OCI-M2 (cell line): ENCODE measurements around the gene ARHGEF2.
"Not testable (repeated sequence)": the region's sequence is repeated elsewhere in the genome, so short reads cannot be mapped to it uniquely, and the experiment has no call there.

Experiments
- DNase-seq: peaks from one replicate; lab custom pipeline; 2025; ENCODE audit not compliant: unreplicated experiment; lab: John Stamatoyannopoulos, UW

Gene ARHGEF2

DNA sequence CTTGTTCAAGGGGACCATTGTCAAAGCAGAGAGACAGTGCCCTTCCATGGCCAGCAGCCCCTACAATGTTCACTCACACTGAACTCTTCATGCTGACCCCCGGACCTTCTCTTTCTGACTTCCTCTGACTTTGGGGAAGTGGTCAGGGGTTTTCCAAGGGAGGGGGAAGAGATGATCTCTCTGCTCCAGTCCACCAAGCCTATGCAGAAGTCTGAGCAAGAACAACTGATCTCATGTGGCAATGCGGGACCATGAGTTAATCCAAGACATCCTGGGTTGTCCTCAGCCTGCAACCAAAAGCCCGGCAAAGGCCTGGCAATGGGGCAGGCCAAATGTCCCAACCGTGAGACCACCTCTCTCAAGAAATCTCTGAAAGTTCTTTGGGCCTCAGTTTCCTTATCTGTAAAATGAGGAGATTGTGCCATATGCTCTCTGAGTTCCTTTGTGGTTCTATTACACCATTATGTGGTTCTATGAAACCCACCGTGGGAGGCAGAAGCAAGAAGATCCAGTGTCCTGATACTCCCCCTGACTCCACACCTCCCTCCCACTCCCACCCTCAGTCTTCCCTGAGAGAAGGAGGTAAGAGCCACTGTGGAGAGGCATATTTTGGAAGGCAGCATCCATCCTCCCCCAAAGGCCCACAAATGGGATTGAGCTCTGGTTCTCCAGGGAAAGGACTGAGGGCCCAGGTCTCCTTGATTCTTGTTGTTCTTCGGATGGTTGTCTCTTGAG, 11.8 kb upstream of the ARHGEF2 start:
- DNase-seq: no peak

- DNase-seq: no peak
Observed at GRCh38 chr1:155989242-155990004, 11.1 kb upstream of the ARHGEF2 start.

DNA sequence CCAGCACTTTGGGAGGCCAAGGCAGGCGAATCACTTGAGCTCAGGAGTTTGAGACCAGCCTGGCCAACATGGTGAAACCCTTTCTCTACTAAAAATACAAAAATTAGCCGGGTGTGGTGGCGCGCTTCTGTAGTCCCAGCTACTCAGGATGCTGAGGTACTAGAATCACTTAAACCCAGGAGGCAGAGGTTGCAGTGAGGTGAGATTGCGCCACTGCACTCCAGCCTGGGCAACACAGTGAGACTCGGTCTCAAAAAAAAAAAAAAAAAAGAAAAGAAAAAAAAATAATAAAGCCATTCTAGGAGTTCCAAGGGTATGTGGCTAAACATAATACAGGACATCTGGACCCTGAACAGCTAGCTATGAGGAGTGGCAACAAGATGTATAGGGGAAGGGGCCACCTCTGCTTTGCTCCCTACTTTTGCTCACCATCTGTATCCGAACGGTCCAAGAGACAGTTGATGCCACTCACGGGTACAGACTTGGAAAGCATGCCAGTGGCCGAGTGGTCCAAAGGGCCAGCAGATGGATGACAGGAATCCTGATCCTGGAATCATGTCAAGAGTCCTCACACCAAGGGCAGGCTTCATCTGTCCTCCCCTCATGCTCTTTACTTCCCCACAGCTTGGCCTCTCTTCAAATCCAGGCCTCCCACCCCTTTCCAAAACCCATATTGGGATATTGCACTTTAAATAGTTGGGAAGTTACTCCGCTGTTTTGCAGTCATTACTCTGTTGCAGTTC, 6.7 kb upstream of the ARHGEF2 start:
- DNase-seq: not testable (repeated sequence)

DNA sequence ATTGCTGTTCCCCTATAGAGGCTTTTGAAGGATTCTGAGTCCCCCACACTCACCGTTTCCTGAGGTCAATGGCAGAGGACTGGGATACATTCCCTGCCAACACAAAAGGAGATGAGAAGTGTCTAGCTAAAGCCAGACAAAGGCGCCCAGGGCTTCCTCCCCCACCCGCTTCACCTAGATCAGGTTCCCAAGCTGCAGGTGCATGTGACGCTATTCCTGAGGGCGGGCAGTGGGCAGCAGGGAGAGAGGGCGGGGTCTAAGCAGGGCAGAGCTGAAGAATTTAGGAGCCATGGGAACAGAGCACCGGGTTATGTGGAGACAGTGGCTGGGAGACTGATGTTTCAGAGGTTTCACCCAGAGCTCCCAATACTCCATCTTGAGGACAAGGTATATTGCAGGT, 6.0 kb upstream of the ARHGEF2 start:
- no peak for DNase-seq

DNA sequence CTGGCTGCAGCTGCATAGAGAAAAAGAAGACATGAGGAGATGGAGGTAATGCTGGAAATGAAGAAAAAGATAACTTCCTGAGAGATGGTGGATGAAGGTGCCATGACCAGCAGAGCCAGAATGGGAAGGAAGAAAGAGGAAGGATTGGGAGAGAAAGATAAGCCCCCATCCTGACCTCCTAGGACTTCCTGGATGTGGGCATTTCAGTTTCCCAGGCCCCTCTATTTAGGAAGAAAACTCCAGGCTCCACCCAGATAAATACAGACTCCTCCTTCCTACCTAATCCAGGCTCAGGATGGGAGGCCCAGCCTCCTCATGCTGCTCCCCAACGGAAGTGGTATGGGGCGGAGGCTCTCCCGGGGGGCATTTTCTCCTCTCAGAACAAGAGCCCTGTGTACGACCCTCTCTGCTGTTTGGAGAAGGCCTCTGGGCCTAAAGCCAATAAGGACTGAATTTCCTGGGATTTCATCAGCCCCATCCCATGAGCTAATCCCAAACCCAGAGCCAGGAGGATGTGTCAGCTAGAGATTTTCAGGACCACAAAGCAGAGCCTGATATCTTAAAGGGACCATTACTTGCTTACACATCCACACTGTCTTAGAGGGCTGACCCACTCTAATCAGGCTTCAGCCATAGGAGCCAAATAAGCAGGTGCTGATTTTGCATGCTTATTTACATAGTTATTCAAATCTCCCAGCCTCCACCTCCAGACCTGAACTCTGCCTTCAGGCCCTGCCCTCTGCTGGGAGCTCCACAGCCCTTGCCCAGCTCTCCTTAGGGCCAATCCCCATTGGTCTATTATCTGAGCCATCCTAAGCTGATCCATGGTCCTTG, 5.1 kb upstream of the ARHGEF2 start:
- no peak for DNase-seq

DNA sequence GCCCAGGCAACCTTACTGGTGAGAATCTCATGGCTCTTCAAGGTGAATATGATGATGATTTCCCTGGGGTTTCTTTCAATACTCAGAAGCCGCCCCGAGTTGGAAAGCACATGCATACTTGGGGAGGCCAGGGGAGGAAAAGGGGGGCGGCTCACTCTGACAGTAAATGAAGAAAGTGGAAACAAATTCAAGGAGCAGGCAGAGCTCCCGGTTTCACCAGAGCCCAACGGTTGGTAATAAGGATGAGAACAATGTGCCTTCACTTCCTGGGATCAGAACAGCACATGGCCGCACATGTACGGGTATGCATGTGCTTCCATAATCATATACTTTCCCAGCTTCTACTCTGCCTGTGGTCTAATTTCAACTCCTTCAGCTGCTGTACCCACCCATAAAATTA, 3.8 kb upstream of the ARHGEF2 start:
- no peak for DNase-seq

- DNase-seq: no peak
Observed at GRCh38 chr1:155981266-155982088, 3.1 kb upstream of the ARHGEF2 start.

DNA sequence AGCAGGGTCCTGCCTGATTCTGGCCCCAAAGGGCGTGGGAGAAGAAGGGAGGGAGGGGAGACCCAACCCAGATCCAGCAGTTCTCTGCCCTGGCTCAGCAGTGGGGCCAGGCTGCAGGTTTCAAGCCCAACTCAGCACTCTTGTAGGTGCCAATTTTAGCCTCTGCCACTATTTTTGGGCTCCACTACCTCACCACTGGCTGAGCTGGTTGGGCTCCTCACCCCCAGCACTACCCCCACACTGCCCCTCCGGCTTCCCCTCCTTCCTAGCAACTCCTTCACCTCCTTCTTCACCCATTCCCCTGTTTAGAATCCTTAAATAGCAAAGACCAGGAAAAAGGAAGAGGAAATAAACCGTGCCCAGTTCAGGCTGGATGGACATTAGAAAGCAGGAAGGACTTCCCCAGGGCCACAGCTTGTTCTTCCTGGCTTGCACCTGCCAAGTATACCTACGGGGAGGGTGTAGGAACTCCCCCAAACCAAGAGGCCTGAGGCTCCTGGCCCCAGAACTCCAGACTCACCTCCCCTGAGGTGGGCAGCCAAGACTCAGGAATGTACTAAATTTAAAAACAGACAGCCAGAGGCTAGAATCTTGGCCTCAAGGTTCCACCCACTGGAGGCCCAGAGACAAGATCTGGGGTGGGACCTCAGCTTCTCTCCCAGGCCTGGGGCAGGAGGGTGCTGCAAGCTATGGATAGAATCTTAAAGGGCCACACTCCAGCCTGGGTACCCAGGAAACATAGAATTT, 1.4 kb upstream of the ARHGEF2 start:
- no peak for DNase-seq

DNA sequence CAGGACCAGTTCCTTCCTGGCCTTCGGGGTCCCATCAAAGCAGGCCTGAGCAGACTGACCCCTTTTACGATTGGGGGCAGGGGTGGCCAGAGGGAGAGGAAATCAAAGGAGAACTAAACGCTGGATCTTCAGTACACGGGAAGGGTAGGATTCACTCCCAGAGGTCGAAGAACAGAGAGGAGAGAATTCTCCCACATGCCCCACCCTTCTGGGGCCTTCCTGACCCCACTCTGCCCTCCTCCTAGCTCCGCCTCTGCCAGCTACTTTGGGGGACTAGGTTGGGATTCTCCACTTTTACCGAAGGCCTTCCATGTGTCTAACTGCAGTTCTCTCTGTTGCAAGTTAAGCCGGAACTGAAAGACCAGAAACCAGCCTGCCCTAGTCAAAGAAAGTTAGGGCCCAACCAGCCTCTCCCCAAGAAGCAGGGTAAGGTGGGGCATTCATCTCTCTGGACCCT, 654 bp upstream of the ARHGEF2 start:
- DNase-seq: no peak

GRCh38 chr1:155977690-155978324, 540 bp downstream of the ARHGEF2 start:
- no peak for DNase-seq

DNA sequence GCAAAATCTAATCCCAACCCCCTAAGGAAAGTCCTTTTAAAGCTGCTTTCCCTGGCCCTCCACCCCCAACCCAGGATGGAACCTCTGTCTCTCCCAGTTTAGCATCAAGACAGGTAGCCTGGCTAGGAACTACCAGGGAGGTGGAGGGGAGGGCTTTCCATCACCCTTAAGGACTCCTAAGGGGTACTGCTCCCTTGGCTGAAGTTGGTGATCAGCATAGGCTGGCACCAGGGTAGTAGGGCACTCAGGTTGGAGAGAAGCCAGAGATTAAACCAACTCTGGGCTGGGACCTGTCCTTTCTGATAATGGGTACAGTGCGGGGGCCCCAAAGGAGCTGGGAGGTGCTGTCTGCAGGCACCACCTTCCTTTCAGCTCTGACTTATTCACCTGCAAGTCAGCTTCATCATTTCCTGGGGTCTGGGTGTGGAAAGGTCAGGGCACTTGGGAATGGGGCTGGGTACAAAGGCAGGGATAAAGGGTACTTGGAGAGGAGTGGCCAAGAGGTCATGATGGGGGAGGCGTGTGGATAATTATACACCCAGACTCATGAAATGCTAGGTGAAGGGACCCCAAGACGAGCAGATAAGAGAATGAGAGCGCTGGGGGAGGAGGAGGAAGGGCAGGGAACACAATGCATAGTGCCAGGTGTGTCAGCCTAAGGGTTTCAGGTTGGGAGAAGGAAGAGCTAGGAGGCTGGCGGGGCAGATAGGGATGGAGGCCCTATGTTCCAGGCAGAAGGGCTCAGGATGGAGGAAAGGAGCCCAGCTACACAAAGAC, 1.2 kb downstream of the ARHGEF2 start:
- no peak for DNase-seq

- DNase-seq: peak; percentile 38
Observed at GRCh38 chr1:155976062-155976912, 2.1 kb downstream of the ARHGEF2 start.

DNA sequence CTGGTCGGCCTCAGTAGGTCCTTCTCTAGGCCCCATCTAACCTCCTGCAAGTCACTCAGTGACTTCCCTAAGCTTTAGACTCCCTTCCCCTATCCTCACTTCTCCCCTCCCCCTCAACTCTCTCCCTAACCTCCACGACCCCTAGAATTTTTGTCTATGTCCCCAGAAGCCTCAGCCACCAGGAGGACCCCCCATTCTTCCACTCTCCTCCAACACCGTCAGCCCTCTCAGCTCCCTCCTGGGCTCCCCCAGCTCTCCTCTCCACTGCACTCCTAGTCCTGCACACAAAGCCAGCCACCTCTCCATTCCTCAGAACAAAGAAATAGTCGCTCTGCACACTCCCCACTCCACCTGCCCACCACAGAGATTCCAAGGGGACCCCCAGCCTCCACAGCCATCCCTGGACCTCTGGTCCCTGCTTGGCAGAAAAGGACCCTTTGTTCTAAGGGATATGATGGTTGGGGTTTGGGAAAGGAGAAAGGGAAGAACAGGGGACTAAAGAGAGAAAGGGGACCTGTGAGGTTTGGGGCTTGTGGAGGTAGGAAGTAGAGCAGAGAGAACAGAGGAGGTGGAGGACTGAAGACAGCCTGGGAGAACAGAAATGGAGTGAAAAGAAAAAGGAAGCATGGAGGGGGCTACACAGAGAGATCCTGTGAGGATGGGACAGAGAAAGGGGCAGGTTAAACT, 2.8 kb downstream of the ARHGEF2 start:
- no peak for DNase-seq

- DNase-seq: no peak
Observed at GRCh38 chr1:155974208-155975115, 3.9 kb downstream of the ARHGEF2 start.

DNA sequence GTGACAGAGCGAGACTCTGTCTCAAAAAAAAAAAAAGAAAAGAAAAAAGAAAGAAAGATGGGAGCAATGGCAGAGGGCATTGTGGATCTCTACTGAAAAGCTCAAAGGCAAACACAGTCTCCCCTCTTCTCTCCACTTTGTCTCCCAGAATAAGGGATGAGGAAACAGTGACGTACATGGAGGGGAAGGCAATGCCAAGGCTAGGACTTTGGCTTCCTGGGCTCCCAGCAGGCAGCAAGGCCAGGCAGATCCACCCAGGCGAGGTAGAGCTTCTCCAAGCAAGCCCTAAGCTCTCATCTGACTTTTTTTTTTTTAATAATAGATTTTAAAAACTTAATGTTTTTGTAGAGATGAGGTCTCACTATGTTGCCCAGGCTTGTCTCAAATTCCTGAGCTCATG, 4.6 kb downstream of the ARHGEF2 start:
- no peak for DNase-seq
